HG03280 (cell line): ENCODE measurements around the gene SRGAP2C.
A peak's percentile ranks its signal among the peaks of the same experiment; 100 is the strongest.
"Not testable (repeated sequence)": the region's sequence is repeated elsewhere in the genome, so short reads cannot be mapped to it uniquely, and the experiment has no call there.

Experiments used
- ATAC-seq: cut with Tn5 transposase; IDR thresholded peaks from one replicate; pipeline ENCODE4 v1.9.1; 2021; ENCODE audit warnings: mild to moderate bottlenecking, moderate library complexity; ENCODE audit not compliant: unreplicated experiment

SRGAP2C gene

DNA sequence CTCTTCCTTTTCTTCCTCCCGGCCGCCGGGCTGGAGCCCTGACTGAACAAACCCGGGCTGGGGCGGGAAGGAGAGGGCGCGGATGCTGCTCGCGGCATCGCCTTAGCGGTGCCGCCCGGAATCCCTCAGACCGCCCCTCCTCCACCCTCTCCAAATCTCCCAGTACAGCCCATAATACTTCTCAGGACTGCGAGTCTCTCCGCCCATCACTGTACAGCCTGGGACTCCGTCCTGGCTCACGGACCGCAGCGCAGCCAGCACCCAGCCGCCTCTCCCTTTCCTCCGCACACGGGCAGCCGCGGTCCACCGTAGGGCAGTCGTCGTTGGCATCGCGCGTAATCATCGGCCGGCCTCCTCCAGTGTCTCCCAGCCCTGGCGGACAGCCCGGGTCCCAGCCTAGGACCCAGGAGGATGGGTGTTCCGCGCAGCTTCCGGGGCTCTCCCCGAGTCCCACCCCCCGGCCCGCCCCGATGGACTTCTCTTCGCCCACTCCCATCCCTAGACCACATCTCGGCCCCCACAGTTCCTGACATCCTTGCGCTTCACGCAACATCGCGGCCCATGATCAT, 449 bp downstream of the SRGAP2C start:
- peak; percentile 1 for ATAC-seq

DNA sequence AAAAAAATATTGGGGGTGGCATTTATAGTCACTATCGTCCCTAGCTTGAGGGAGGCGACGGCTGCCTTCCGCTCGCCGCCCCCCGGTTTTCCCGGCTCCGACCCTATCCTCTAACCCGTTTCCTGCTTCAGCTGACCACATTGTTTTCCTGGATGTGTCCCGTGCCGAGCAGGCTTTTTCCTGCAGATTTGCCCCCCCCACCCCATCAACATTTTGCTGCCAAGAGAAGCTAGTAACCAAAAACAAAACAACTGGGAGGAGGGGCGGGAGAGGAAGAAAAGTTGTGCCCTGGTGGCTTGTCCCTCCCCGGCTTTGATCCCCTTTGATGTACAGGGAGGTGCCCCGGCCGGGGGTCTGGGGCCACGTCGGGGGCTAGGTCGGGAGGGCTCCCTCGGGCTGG, 1.4 kb downstream of the SRGAP2C start:
- not testable (repeated sequence) for ATAC-seq

DNA sequence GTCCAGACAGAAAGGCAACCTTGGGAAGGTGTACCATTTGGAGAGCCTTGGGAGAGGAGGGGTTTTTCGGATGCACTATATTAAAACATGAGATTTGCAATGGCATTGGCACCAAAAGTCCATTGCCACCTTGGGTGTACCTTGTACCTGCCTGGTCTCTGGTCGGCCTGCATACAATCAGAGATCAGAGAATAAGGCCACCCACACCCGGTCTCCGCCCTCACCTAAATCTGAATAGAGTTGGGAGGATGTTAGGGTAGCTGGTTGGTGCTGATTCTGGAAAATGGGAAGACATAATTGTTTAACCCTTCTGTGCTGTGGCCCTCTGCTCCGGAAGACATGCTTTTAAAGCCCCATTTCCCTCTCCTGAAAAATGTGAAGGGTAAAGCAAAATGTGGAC, 3.1 kb downstream of the SRGAP2C start:
- ATAC-seq: not testable (repeated sequence)

DNA sequence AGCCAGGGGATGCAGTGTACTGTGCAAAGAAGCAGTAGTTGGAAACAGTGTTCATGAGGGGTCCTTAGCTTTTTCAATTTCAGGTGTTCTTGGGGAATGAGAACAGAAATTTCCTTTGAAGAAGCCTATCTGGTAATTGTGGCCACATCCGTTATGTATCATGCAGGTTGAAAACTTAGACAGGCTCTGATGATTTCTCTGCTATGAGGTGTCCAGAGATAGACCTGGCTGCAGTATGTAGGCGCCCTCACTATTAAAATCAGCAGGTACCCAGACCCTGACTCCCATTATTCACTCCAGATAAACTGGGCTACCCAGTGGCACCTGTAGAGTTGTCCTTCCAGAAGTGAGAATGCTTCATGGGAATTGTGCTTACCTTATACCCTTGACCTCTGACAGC, 7.7 kb downstream of the SRGAP2C start:
- not testable (repeated sequence) for ATAC-seq

DNA sequence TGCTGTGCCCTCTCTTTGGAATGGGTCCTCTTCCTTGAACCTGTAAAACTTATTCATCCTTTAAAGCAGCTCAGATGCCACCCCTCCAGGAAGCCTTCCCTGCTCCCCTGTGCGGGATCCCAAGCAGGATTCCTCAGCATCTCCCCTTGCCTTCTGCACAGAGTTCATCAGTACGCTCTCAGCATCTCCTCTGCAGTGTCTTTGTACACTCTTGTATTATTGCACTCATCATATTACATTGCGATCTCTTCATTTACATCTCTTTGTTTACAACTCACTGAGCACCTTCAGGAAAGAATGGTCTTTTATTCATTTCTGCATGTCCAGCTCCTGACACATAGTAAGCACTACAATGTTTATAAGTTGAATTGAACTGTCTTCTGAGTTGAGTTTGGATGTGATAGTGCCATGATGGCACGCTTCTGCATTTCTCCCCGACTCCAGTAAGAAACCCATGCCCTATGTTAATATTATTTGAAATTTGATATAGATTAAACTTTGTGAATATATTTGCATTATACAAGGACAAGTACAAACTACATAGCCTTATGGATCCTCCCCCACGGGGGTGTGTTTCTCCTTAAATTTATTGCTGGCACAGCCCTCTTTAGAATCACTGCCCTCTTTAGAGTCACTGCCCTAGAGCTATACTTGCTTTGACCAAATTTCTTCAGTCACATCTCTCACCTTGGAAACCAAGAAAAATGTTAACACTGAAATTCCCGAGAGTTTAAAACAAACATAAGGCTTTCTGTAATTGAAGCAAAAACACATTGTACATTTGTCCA, 12.5 kb downstream of the SRGAP2C start:
- not testable (repeated sequence) for ATAC-seq

DNA sequence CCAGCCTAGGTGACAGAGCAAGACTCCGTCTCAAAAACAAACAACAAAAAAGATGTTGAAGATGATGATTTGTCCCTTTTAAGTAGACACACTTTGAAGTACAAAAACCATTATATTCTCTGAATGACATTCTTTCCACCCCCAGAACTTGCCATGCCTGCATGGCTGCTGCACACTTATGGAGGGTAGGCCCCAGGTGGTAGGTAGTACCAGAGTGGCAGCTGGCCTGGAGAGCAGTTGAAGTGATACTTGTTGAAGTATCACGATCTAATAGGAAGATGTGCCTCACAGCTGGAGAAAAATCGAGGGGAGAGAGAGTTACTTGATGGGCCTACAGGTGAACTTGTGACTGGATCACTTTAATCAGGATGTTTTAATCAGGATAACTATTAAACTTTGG, 15.0 kb downstream of the SRGAP2C start:
- not testable (repeated sequence) for ATAC-seq

DNA sequence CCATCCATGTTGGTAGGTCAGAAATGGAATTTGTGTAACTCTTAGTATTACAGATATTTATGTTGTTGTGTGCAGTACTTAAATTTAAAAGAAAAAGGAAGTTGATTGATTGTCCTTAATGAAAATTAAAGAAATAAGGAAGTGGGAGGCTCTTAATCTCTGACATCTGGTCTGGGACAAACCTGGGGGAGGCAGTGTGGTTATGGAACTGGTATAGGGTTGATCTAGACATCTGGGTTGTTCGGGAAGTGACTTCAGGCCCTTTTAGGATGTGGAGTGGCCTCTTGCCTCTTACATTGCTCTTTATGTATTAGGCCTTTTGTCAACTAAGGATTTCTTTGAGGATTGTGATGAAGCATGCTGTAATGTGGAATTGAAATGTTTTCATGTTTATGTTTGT, 15.5 kb downstream of the SRGAP2C start:
- ATAC-seq: not testable (repeated sequence)

DNA sequence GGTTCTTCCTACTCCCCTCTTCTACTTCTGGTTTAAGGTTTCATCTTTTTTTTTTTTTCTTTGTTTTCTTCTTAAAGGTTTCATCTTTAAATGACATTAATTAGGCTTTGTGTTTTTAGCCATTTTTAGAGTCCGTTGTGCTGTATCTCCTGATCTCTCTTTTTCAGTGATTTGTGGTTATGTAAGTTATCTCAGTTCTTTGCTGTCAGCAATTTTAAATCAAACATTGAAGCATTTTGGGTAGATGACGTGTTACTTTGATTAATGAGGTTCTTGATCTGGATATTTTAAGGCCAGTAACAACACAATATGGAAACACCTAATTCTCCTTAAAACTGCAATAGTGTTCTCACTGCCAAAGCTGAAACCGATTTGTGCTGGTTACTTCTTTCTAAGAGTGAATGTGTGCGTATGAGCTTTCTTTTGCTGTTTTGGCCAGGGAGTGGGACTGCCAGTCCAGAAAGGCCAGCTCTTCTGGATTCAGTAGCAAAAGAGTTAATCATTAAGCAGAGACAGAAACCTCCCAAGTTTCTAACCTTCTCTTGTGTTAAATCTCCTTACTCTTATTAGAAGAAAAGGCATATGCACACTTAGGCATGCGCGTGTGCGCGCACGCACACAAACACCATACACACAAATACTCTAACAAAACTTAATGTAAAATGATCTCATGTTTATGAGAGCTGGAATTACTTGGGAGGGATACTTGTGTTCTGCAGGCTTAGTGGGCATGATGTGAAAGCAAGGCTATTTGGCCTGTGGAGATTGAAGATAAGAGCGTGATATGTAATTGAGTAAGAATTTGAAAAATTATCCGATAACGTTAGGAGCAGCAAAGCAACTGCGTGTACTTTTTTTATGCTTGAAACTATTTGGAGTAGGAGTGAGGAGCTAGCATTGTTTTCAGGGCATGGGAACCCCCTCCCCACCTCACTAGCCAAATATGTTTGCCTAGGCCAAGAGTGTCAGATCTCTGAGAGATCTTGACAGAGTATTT, 16.5 kb downstream of the SRGAP2C start:
- ATAC-seq: not testable (repeated sequence)

DNA sequence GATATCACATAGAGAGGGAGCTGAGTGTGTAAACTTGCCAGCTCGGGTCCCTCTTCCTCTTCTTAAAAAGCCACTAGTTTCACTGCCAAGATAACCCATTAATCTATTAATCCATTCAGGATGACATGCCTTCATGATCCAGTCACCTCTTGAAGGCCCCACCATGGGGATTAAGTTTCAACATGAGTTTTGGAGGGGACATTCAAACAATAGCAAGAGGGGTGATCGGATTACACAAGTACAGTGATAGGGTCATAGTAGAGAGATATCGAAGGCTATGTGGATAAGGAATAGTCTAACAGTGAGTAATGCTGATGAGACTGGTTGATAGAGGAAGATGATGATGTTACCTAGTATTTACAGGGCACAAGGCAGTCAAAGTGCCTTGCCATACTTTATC, 18.2 kb downstream of the SRGAP2C start:
- not testable (repeated sequence) for ATAC-seq

DNA sequence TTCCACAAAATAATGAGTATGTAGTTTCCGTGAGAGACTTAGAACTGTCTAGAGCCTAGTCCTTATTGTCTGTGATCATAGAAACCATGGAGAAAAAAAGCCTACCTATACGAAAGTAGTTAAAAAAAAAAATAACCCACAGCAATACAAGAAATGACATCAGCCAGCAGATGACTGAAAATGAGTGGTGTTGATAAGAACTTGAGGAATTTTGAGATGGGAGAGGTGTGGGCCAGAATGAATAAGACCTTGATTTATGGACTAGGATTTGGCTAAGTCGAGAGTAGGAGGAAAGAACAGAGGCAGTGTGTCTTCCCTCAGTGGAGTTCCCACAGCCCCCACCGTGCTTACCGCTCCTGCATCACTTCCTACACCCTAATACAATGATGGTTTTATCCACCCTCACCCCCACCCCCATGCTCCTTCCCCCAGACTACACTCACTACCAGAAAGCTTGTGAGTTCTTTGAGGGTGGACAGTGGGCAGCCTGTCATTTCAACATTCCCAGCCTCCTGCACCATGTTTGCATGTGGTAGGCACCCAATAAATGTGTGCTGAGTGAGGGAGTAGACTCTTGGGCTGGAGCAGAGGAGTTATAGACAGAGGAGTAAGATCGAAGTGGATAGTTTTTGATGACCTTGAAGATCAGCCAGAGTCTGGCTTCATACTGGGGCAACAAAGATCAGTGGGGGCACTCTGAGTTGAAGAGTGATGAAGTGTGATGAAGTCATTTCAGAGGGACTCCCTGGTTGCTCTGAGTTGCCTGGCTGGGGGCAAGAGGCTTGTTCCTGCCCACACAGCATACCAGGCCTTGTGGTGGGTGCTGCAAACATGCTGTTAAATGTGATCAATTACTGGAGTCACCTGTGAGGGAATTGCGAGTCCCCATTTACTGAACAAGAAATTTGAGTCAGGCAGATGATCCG, 21.3 kb downstream of the SRGAP2C start:
- not testable (repeated sequence) for ATAC-seq

DNA sequence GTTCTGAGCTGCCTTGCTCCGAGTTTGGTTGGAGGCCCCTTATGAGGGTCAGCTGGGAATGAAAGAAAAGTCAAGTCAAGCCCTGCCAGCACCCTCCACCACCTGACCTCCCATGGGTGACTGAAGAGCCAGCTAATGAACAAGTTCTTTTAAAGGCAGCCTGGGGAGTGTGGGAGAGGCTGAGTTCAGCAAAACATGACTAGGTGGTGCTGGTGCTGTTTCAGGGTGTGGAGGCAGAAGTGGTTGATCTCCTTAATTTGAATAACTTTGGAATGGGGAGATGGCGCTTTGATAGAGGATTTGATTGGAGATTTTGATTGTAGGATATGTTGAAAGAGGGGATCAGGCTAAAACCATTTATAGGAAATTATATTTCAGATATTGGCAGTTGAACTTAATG, 22.6 kb downstream of the SRGAP2C start:
- not testable (repeated sequence) for ATAC-seq

DNA sequence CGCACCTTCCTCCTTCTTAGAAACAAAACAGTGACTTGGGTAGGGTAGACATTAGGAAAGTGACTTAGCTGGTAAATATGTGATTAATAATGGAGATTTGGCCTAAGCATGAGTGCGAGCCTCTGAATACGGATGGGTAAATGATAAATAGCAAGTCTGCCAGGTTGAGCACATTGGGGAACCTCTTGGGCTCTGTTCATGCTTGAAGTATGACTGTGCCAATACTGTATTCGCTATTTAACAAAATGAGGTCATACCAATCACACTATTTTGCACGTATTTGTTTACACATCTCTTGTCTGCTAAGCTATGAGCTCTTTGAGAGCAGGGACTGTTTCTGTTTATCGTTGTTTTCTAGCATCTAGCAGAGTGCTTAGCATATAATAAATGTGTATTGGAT, 23.6 kb downstream of the SRGAP2C start:
- ATAC-seq: not testable (repeated sequence)

DNA sequence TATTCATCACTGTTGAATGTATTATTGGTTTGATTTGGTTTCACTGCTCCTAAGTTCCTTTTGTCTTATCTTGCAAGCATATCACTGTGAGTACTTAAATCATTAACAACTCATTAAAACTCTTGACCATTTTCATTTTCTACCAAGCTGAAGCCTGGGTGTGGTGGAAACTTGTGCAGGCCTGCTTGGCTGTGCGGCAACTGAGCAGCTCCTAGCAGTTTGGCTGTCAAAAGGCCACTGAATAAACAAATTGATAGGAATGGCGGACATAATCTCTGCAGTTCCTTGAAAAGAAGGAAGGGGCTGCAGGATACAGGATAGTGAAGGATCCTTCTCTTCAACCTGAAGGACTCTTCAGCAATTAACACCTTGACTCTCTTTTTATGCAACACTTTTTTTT, 26.0 kb downstream of the SRGAP2C start:
- ATAC-seq: not testable (repeated sequence)

DNA sequence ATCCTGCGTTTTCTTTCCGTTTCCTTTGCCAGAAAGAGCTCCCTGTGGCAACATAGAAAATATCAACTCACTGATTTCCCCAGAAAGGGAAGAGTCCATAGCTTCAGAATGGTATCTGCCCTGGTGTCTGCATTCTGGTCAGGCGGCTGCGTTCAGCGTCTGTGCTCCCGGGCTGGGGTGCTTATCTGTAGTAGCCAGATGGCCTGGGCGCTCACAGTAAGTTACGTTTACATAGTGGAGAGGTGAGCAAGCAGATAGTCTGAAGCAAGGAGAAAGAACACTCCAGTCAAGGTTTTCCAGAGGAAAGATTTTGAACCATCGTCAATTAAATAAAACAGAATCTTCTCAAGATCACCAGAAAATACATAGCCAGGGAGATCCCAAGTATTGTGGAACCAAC, 28.7 kb downstream of the SRGAP2C start:
- not testable (repeated sequence) for ATAC-seq

DNA sequence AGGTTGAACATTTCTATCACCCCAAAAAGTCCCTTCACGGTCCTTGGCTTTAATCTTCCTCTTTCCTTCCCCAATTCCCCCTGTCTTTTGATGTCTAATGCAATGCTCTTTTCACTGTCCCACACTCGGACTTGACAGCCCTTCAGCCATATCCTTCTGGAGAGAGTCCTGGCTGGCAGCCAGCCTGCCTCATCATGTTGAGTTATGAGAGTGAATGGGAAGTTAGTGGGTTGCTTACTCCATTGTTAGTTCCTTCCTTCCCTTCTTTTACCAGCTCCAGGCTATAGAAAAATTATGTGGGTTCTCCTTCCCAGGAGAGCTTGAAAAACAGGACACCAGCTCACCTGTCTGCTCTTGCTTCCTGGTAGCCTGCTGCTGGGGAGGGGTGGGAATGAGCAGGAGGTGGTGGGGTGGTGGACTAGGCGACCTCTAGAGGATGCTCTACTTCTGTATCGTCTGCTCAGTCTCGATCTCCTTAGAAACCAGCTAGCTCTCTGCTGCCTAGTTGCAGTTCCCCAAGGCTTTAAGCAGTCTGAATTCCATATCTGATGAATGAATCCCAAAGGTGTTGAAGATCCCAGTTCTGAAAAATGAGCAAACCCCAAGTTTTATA, 29.9 kb downstream of the SRGAP2C start:
- ATAC-seq: not testable (repeated sequence)

DNA sequence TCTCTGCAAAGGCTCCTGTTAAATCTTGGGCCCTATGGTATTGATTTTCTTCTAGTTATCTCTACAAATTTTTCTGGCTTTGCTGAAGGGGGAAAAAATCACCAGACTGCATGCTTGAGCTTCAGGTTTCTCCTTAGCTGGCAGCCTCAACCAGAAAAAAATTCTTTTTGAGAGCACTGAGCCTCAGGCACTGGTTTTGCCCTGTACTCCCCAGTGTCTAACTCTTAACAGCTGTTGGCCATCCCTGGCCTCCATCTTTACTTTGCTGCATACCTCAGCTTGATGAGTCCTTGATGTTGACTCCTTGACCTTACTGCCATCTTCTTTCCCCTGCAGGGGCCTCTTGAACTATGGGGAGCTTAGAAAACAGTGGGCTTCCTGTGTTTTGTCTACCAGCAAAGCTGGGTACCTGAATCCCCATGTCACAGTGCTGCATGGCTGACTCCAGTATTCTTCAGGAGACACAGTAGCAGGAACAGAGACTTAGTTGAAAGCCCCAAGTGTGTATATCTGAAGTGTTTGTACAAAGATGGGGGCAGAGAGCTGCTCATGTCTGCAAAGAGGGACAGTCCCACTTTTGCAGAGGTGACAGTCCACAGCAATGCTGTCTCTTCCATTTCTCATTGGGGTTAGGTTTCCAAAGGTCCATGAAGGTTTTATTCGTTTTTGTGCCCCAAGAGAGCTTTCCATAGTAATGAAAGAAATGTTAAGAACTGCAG, 31.1 kb downstream of the SRGAP2C start:
- ATAC-seq: not testable (repeated sequence)

DNA sequence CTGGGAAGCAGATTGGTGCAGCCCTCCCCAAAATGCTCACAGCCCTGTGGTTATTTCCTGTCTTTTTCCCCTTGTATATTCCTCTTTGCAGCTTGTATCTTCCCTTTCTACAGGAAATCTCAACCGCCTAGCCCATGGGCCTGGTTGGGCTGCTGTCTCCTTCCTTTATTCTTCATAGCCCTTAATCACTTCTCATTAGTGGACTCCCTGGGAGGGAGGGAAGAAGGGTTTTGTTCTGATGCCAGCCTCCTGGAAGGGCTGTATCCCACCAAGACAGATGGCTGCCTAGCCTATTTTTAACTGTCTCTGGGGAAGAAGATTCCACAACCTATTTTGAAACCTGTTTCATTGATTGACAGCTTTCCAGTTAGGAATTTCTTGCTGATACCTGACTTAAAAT, 31.9 kb downstream of the SRGAP2C start:
- ATAC-seq: not testable (repeated sequence)

DNA sequence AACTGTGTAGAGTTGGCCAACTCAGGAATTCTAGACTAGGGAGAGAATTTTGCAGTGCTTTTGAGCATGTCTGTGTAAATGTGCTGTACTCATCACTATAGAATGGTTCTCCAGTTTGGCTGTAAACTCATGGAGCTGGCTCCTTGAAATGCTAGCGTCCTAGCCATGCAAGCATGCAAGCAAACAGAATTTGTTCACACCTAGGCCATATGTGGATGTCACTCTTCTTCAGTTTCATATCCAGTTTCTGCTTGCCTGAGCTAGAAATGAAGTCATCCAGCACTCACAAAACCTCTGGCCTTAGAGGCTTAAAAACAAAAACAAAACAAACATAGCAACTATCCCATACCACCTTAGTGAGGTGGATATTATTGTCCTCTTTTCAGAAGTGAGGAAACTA, 37.0 kb downstream of the SRGAP2C start:
- peak; percentile 53 for ATAC-seq

DNA sequence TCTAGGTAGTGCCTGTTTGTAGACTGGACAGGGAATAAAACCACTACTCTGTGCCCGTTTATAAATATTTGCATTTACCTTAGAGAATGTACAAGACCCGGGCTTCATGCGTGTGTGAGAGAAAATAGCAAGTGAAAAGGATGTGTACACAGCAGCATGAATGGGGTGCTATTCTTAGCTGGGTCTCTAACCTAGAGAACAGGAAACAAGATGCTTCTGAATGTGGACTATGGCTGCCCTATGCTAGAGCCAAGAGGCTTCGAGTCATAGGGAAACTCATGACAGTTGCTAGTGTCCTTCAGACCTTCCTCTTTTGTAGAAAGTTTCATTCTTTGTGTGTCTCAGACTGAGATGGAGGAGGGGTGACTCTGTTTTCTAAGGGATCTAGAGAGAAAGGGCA, 39.9 kb downstream of the SRGAP2C start:
- ATAC-seq: peak; percentile 93
